WTC11 (cell line): ENCODE measurements around the gene PROCR. TPM values are rescaled to one million over a fixed set of nuclear protein-coding genes. Genes with fewer than 3 reads are reported as not detected.

Experiments
- ATAC-seq: fragments of 200-7000 bp; cut with Tn5 transposase; 2 replicates; pipeline ENCODE4 v1.10.0; 2021; ENCODE audit warnings: mild to moderate bottlenecking, moderate library complexity
- CTCF ChIA-PET: fragments of 300-600 bp; sonication (Branson Sonifier 250); formaldehyde crosslinking; loops from one replicate; lab custom pipeline; 2021; ENCODE audit warnings: antibody characterized with exemption; lab: Charles Lee
- POLR2A ChIA-PET: fragments of 350-600 bp; sonication (Branson Sonifier 250); formaldehyde crosslinking; loops from one replicate; lab custom pipeline; 2021; ENCODE audit warnings: antibody characterized with exemption; lab: Charles Lee
- DNase-seq: peaks from one replicate; pipeline ENCODE4 v3.0.0; 2021; ENCODE audit warnings: low spot score
- H3K27ac Mint-ChIP-seq: 2 replicates; pipeline ENCODE4 v1.8.0; 2021; ENCODE audit warnings: mixed read lengths
- H3K27me3 Mint-ChIP-seq: 2 replicates; pipeline ENCODE4 v1.8.0; 2021; ENCODE audit warnings: low read depth, mild to moderate bottlenecking, moderate library complexity, mixed read lengths
- H3K36me3 Mint-ChIP-seq: 2 replicates; pipeline ENCODE4 v1.8.0; 2021; ENCODE audit warnings: mixed read lengths
- H3K4me1 Mint-ChIP-seq: 2 replicates; pipeline ENCODE4 v1.8.0; 2022; ENCODE audit warnings: mixed read lengths
- H3K4me3 Mint-ChIP-seq: 2 replicates; pipeline ENCODE4 v1.8.0; 2021; ENCODE audit warnings: mild to moderate bottlenecking, moderate library complexity, mixed read lengths
- H3K9me3 Mint-ChIP-seq: 2 replicates; pipeline ENCODE4 v1.8.0; 2021; ENCODE audit warnings: mixed read lengths
- AFF4 ChIP-seq: sonication (generic); formaldehyde crosslinking; IDR thresholded peaks from 2 replicates; pipeline ENCODE4 v1.8.1; 2023; ENCODE audit warnings: mild to moderate bottlenecking, missing genetic modification reagents, borderline replicate concordance
- ATF3 ChIP-seq: sonication (generic); formaldehyde crosslinking; conservative IDR thresholded peaks from 2 replicates; pipeline ENCODE4 v1.8.1; 2022; ENCODE audit warnings: mild to moderate bottlenecking, missing genetic modification reagents
- CBFB ChIP-seq: sonication (generic); formaldehyde crosslinking; IDR thresholded peaks from 2 replicates; pipeline ENCODE4 v1.8.1; 2022; ENCODE audit warnings: mild to moderate bottlenecking, low read depth, missing genetic modification reagents
- CDX4 ChIP-seq: fragments of 250-450 bp; sonication (Bioruptor Pico); IDR thresholded peaks from 2 replicates; pipeline ENCODE4 v1.9.0; 2021; ENCODE audit warnings: moderate library complexity, mild to moderate bottlenecking, inconsistent platforms, borderline replicate concordance
- CREM ChIP-seq: sonication (generic); formaldehyde crosslinking; IDR thresholded peaks from 2 replicates; pipeline ENCODE4 v1.8.1; 2022; ENCODE audit warnings: mild to moderate bottlenecking, missing genetic modification reagents, moderate library complexity
- EMX1 ChIP-seq: fragments of 250-450 bp; sonication (Bioruptor Pico); IDR thresholded peaks from 2 replicates; pipeline ENCODE4 v1.8.0; 2021; ENCODE audit warnings: mild to moderate bottlenecking
- ETV6 ChIP-seq: sonication (generic); formaldehyde crosslinking; IDR thresholded peaks from 2 replicates; pipeline ENCODE4 v1.8.1; 2022; ENCODE audit warnings: mild to moderate bottlenecking, missing genetic modification reagents
- FOXK1 ChIP-seq: sonication (generic); formaldehyde crosslinking; IDR thresholded peaks from 2 replicates; pipeline ENCODE4 v1.8.0; 2022; ENCODE audit warnings: mild to moderate bottlenecking, moderate library complexity, missing genetic modification reagents
- GRHL2 ChIP-seq: fragments of 250-450 bp; sonication (Bioruptor Pico); IDR thresholded peaks from 2 replicates; pipeline ENCODE4 v1.8.0; 2022; ENCODE audit warnings: mild to moderate bottlenecking, moderate library complexity; ENCODE audit not compliant: insufficient replicate concordance, severe bottlenecking
- HMGA2 ChIP-seq: fragments of 250-450 bp; sonication (Bioruptor Pico); IDR thresholded peaks from 2 replicates; pipeline ENCODE4 v1.4.0; 2021; ENCODE audit warnings: mild to moderate bottlenecking, moderate library complexity
- IRF1 ChIP-seq: sonication (generic); formaldehyde crosslinking; IDR thresholded peaks from 2 replicates; pipeline ENCODE4 v1.8.0; 2023; ENCODE audit warnings: missing genetic modification reagents
- JUN ChIP-seq: sonication (generic); formaldehyde crosslinking; IDR thresholded peaks from 2 replicates; pipeline ENCODE4 v1.8.0; 2023; ENCODE audit warnings: mild to moderate bottlenecking, missing genetic modification reagents
- NFE2L1 ChIP-seq: sonication (generic); formaldehyde crosslinking; IDR thresholded peaks from 2 replicates; pipeline ENCODE4 v1.8.1; 2023; ENCODE audit warnings: missing genetic modification reagents
- NR3C1 ChIP-seq: sonication (generic); formaldehyde crosslinking; conservative IDR thresholded peaks from 2 replicates; pipeline ENCODE4 v1.8.1; 2023; ENCODE audit warnings: low read depth, mild to moderate bottlenecking, missing genetic modification reagents
- RELA ChIP-seq: sonication (generic); formaldehyde crosslinking; IDR thresholded peaks from 2 replicates; pipeline ENCODE4 v1.8.1; 2022; ENCODE audit warnings: missing genetic modification reagents, mild to moderate bottlenecking, borderline replicate concordance
- TEAD1 ChIP-seq: sonication (generic); formaldehyde crosslinking; IDR thresholded peaks from 2 replicates; pipeline ENCODE4 v1.8.0; 2022; ENCODE audit warnings: mild to moderate bottlenecking, missing genetic modification reagents
- TP53 ChIP-seq: sonication (generic); formaldehyde crosslinking; IDR thresholded peaks from 2 replicates; pipeline ENCODE4 v1.8.1; 2023; ENCODE audit warnings: mild to moderate bottlenecking, missing genetic modification reagents
- ZNF138 ChIP-seq: sonication (generic); formaldehyde crosslinking; conservative IDR thresholded peaks from 2 replicates; pipeline ENCODE4 v1.8.1; 2022; ENCODE audit warnings: mild to moderate bottlenecking, moderate library complexity, missing genetic modification reagents
- ZNF232 ChIP-seq: sonication (generic); formaldehyde crosslinking; IDR thresholded peaks from 2 replicates; pipeline ENCODE4 v1.8.0; 2022; ENCODE audit warnings: mild to moderate bottlenecking, missing genetic modification reagents
- ZNF317 ChIP-seq: sonication (generic); formaldehyde crosslinking; IDR thresholded peaks from 2 replicates; pipeline ENCODE4 v1.8.1; 2023; ENCODE audit warnings: low read depth, mild to moderate bottlenecking, moderate library complexity, missing genetic modification reagents, borderline replicate concordance
- total RNA-seq: library from RNA; stranded (reverse); gene quantifications from 3 replicates; pipeline ENCODE4 v1.2.3, GENCODE V29; 2021
- TF ChIP-seq, protein P1 (sequence below): sonication (generic); formaldehyde crosslinking; IDR thresholded peaks from 2 replicates; pipeline ENCODE4 v1.8.0; 2022; ENCODE audit warnings: mild to moderate bottlenecking, missing genetic modification reagents
- TF ChIP-seq, protein P2 (sequence below): sonication (generic); formaldehyde crosslinking; IDR thresholded peaks from 2 replicates; pipeline ENCODE4 v1.8.1; 2023; ENCODE audit warnings: mild to moderate bottlenecking, moderate library complexity, missing genetic modification reagents
- TF ChIP-seq, protein P3 (sequence below): sonication (generic); formaldehyde crosslinking; IDR thresholded peaks from 2 replicates; pipeline ENCODE4 v1.8.1; 2023; ENCODE audit warnings: mild to moderate bottlenecking, missing genetic modification reagents, moderate library complexity
- TF ChIP-seq, protein P4 (sequence below): sonication (generic); formaldehyde crosslinking; IDR thresholded peaks from 2 replicates; pipeline ENCODE4 v1.8.0; 2022; ENCODE audit warnings: mild to moderate bottlenecking, missing genetic modification reagents

PROCR gene
- total RNA-seq, 1 experiment from 2014 or later = 29.7 TPM

DNA sequence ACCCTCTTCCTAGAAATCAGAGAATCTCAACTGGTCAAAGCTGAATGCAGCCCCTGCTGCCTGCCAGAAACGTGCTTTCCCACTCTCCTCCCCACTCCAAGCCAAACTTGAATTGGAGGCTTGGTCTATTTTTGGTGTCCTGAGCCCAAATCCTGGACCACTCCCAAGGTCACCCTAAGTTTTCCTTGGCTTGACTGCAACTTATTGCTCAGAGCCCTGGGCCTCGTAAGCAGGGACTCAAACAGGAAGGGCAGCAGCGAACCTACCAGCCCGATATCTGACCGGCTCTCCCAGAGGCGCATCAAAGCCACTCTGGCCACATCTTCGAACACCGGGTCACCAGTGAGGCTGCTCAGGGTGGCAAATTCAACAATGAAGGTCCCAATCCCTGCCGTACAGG, 37.4 kb upstream of the PROCR start:
- no peak overlapping the region for H3K27ac Mint-ChIP-seq
- no peak for TF ChIP-seq IRF1 (CRISPR knock-in tag)
- TF ChIP-seq, protein P1, sequence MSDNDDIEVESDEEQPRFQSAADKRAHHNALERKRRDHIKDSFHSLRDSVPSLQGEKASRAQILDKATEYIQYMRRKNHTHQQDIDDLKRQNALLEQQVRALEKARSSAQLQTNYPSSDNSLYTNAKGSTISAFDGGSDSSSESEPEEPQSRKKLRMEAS = no peak
- TF ChIP-seq JUN (CRISPR knock-in tag) = no peak
- no peak for TF ChIP-seq GRHL2 (CRISPR knock-in tag)
- TF ChIP-seq ZNF317 (CRISPR knock-in tag) = no peak
- TF ChIP-seq TP53 (CRISPR knock-in tag) = no peak
- no peak for TF ChIP-seq ETV6
- TF ChIP-seq, protein P2, sequence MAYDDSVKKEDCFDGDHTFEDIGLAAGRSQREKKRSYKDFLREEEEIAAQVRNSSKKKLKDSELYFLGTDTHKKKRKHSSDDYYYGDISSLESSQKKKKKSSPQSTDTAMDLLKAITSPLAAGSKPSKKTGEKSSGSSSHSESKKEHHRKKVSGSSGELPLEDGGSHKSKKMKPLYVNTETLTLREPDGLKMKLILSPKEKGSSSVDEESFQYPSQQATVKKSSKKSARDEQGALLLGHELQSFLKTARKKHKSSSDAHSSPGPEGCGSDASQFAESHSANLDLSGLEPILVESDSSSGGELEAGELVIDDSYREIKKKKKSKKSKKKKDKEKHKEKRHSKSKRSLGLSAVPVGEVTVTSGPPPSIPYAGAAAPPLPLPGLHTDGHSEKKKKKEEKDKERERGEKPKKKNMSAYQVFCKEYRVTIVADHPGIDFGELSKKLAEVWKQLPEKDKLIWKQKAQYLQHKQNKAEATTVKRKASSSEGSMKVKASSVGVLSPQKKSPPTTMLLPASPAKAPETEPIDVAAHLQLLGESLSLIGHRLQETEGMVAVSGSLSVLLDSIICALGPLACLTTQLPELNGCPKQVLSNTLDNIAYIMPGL = no peak
- no peak for TF ChIP-seq CDX4
- TF ChIP-seq FOXK1 (CRISPR knock-in tag) = no peak
- TF ChIP-seq ZNF232 (CRISPR knock-in tag) = no peak
- no peak for TF ChIP-seq ATF3
- TF ChIP-seq, all 79 proteins: peak for 0
- ATAC-seq = no peak
- H3K9me3 Mint-ChIP-seq = no peaks in the 10 kb centered on the region
- ChIA-PET POLR2A (no interaction called here), CTCF (interaction anchor here (0.7 kb wide), 1 partner anchor 10 kb away, joined by 5 read pairs; no protein-coding TSS in a partner anchor)
- no peaks in the 10 kb centered on the region for H3K27me3 Mint-ChIP-seq
- H3K4me3 Mint-ChIP-seq = no peak overlapping the region
- no peaks in the 10 kb centered on the region for H3K4me1 Mint-ChIP-seq
- H3K36me3 Mint-ChIP-seq = peaks cover 34% of the 10 kb centered on the region
- no peak for DNase-seq

GRCh38 chr20:35134880-35135279, 37.0 kb upstream of the PROCR start:
- Mint-ChIP-seq H3K36me3 (peaks cover 34% of the 10 kb centered on the region), H3K27ac (no peak overlapping the region)
- CTCF ChIA-PET = no interaction called here
- TF ChIP-seq NFE2L1 (CRISPR knock-in tag) = no peak
- TF ChIP-seq, protein P3, sequence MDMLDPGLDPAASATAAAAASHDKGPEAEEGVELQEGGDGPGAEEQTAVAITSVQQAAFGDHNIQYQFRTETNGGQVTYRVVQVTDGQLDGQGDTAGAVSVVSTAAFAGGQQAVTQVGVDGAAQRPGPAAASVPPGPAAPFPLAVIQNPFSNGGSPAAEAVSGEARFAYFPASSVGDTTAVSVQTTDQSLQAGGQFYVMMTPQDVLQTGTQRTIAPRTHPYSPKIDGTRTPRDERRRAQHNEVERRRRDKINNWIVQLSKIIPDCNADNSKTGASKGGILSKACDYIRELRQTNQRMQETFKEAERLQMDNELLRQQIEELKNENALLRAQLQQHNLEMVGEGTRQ = no peak
- TF ChIP-seq CREM (CRISPR knock-in tag) = no peak
- TF ChIP-seq JUN (CRISPR knock-in tag) = no peak
- TF ChIP-seq AFF4 (CRISPR knock-in tag) = no peak
- no peak for TF ChIP-seq ATF3
- no peak for TF ChIP-seq HMGA2 (CRISPR knock-in tag)
- TF ChIP-seq RELA = no peak
- TF ChIP-seq, protein P4, sequence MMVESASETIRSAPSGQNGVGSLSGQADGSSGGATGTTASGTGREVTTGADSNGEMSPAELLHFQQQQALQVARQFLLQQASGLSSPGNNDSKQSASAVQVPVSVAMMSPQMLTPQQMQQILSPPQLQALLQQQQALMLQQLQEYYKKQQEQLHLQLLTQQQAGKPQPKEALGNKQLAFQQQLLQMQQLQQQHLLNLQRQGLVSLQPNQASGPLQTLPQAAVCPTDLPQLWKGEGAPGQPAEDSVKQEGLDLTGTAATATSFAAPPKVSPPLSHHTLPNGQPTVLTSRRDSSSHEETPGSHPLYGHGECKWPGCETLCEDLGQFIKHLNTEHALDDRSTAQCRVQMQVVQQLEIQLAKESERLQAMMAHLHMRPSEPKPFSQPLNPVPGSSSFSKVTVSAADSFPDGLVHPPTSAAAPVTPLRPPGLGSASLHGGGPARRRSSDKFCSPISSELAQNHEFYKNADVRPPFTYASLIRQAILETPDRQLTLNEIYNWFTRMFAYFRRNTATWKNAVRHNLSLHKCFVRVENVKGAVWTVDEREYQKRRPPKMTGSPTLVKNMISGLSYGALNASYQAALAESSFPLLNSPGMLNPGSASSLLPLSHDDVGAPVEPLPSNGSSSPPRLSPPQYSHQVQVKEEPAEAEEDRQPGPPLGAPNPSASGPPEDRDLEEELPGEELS = no peak
- no peak for TF ChIP-seq TEAD1
- TF ChIP-seq EMX1 (CRISPR knock-in tag) = no peak
- no peak for TF ChIP-seq NR3C1
- no peak for TF ChIP-seq GRHL2 (CRISPR knock-in tag)
- TF ChIP-seq CBFB (CRISPR knock-in tag) = no peak
- TF ChIP-seq ZNF138 (CRISPR knock-in tag) = no peak

More at GRCh38 chr20:35134880-35135279, 37.0 kb upstream of the PROCR start:
- H3K9me3 Mint-ChIP-seq = no peaks in the 10 kb centered on the region
- no peaks in the 10 kb centered on the region for H3K4me1 Mint-ChIP-seq
- H3K27me3 Mint-ChIP-seq = no peaks in the 10 kb centered on the region
- no peak overlapping the region for H3K4me3 Mint-ChIP-seq
- ATAC-seq (no peak), DNase-seq (no peak)
- POLR2A ChIA-PET = no interaction called here
